HG02943 (cell line): ENCODE measurements around the gene ZNF341.

Experiments used
- ATAC-seq: cut with Tn5 transposase; IDR thresholded peaks from one replicate; pipeline ENCODE4 v1.9.1; 2021; ENCODE audit warnings: mild to moderate bottlenecking, low read depth, moderate library complexity; ENCODE audit not compliant: unreplicated experiment

Gene ZNF341

GRCh38 chr20:33701629-33702450 is 30.0 kb upstream of the ZNF341 start:
- no peak for ATAC-seq

- no peak for ATAC-seq
Observed at GRCh38 chr20:33702861-33703260, 28.9 kb upstream of the ZNF341 start.

DNA sequence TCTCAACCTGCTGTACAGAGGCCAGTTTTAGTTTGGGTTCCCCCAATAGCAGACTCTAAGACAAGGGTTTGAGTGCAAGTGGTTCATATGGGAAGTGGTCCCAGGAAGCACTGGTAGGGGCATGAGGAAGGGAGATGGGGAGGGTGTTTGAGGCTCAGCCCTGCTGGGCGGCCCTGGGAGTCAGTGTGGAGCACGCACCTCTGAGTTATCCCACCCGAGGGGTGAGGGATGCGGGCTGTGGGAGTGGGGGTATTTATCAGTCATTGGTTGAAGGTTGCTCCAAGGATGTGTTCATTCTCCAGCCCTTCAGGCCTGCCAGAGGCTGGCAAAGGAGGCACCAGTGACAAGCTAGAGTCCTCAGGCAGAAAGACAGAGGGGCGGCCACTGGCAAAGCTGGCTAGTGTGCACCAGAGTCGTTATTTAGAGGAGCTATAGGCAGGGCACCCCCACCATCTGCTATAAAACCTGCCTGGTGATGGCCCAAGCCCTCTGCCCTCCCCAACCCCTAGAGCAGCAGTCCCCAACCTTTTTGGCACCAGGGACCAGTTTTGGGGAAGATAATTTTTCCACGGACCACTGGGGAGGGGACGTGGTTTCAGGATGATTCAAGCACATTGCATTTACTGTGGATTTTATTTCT is 28.2 kb upstream of the ZNF341 start:
- ATAC-seq: no peak

GRCh38 chr20:33704197-33704924 is 27.4 kb upstream of the ZNF341 start:
- no peak for ATAC-seq

- no peak for ATAC-seq
Observed at GRCh38 chr20:33707668-33708067, 24.1 kb upstream of the ZNF341 start.

DNA sequence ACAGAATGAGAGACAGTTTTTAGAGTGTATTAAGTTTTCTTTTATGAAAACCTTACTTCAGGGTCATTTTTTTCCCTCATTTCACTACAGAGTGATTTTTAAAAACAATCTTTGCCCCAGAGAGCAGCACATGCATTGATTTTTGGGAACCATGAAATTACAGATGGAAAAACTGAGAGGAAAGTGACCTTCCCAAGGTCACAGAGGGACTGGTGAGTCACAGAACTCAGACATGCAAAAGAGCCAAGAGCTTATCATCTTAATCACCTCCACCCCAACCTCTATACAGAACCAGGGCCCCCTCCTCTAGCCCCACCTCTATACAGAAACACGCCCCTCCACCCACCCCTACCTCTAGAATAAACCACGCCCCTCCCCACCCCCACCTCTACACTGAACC is 22.4 kb upstream of the ZNF341 start:
- no peak for ATAC-seq

DNA sequence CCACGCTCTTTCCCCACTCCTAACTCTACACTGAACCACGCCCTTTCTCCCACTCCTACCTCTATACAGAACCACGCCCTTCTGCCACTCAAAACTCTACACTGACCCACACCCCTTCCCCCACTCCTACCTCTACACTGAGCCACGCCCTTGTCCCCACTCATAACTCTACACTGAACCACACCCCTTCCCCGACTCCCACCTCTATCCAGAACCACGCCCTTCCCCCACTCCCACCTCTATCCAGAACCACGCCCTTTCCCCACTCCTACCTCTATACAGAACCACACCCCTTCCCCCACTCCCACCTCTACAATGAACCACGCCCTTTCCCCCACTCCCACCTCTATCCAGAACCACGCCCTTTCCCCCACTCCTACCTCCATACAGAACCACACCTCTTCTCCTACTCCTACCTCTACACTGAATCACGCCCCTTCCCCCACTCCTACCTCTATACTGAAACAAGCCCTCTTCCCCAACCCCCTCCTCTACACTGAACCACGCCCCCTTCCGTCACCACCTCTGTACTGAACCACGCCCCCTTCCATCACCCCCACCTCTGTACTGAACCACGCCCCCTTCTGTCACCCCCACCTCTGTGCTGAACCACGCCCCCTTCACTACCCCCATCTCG is 21.8 kb upstream of the ZNF341 start:
- no peak for ATAC-seq

DNA sequence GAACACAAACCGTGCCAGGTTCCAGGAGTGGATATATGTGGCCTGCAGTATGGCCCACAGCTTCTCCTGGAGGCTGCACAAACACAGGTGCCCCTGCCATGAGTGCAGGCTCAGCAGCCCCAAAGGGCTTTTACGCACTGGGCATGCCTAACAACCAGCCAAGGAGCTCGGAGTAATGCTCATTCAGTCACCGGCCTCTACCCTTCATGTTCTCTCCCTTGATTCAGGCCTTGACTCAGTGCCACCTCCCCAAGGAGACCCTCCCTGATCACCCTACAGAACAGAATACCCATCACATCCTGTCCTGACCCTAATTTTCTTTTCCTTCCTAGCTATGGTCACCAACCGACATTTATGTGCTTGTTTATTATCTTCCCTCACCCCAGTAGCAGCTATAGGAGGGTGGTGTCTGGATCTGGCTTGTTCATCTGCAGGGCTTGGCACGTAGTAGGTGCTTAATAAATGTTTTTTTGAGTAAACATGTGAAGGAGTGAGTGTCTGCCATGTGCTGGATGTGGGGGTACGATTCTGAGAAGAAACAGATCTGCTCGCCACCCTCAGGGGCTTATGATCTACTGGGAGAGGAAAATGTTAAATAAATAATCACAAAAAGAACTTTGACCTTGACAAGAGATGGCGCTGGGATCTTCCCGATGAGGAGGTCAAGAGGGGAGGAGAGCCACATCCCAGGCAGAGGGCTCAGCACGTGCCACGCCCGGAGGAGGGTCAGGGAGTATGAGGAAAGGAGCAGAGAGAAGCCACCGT is 20.9 kb upstream of the ZNF341 start:
- no peak for ATAC-seq

DNA sequence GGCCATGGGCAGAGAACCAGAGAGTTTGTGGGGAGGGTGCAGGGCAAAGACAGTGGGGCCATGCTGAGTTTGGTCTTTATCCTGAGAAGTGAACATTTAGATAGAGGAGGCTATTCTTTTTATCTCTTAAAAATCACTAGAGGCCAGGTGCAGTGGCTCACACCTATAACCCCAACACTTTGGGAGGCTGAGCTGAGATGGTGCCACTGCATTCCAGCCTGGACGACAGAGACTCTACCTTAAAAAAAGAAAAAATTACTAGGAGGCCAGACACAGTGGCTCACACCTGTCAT is 20.4 kb upstream of the ZNF341 start:
- ATAC-seq: no peak

GRCh38 chr20:33713865-33714367 is 17.9 kb upstream of the ZNF341 start:
- ATAC-seq: no peak

DNA sequence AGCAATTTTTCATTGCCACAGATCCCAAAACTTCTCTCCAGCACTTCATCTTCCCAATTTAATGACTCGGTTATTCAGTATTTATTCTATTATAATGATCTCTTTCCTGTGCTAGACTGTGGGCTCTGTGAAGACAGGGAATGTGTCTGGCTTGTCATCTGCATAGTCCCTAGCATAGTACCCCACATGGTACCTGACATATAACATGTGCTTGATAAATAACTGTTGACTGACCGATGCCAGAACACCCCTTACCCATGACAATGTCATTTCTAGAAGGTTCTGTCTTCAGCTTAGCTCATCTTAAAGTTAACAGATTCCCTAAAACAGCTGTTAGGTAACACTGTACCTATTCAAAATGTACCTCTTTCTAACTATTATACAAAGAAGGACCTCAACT is 15.3 kb upstream of the ZNF341 start:
- ATAC-seq: no peak

DNA sequence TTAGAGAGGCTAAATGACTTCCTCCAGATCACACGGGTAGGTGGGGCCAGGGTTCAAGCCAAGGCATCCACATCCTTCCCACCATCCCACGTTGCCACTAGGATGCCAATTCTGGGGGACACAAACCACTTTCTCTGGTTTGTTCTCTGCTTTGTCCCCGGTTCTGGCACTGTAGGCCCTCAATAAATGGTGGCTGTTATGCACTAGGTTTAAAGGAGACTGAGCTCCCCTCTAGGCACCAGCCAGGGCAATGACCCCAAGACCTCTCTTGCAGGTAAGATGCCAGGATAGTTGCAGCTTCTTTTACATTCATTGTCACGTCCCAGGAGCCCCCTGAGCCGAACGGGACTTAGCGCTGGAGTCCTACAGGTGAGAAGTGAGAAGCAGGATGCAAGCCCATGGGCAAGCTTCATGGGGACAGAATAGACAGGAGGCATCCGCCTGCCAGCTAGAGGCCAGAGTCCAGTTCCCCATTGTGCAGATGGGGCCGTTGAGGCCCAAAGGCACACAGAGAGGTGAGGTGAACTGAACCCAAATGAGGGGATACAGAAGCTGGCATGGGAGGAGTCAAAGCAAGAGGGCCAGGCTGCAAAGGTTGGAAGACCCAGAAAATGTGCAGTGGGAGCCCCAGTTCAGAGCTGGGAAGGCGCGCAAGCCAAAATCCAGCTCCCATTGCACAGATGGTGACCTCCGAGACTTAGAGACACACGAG is 12.4 kb upstream of the ZNF341 start:
- ATAC-seq: no peak

DNA sequence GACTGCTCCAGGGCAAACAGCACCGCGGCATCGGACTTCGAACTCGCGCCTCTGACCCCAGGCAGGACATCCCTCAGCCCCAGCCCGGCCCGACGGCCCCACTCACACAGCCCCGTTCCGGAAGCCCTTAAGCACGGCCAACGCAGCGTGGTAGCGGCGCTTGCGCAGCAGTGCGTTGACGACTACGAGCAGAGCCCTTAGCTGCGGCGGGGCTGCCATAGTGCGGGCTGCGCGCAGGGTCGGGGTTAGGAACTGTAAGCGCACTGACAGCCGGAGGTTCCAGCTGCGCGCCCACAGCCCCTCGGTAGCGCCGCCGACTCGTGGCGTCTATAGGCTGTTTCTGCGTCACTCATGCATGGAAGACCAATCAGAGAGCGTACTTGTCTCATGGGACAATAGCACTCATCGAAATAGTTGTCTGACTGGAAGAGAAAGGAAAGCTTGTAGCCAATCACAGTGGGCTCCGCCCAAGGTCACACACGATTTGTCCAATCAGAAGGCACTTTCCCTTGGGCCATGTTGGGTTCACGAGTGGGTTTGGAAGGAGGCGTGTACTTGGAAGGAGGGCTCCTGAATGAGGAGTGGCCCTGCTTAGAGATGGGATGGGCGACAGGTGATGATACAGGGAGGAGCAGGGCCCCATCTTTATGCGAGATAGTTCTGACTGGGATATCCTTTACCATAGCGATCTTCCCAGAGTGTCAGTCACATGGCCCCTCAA is 11.6 kb upstream of the ZNF341 start, which contains the start of gene PXMP4:
TSS of gene PXMP4 (minus strand) at position 322 of the 721 bp plus-strand sequence. CDS start at position 219, 103 bp downstream.
- peak; percentile 97 for ATAC-seq

DNA sequence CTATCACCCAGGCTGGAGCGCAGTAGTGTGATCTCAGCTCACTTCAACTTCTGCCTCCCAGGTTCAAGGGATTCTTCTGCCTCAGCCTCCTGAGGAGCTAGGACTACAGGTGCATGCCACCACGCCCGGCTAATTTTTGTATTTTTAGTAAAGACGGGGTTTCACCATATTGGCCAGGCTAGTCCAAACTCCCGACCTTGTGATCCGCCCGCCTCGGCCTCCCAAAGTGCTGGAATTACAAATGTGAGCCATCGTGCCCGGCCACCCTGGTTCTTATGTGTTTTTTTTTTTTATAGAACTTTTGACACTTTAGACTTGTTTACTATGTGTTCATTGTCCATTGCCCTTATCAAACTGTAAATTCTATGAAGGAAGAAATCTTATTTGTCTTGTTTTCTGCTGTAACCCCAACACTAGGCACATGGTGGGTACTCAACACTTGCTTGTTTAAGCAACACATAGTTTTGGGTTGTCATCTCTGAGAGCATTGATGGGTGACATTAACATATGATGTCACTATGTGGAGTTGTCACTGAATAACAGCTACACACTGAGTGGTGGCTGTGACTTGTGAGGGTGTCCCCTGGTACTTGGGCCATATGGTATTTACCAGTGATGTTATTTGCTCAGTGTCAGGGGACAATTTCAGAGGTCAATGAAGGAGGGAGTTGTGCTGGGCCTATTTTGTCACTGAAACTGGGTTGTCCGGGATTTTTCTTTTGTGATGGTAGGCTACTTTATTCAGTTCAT is 10.2 kb upstream of the ZNF341 start:
- no peak for ATAC-seq

- ATAC-seq: no peak
Observed at GRCh38 chr20:33724439-33725094, 7.2 kb upstream of the ZNF341 start.

DNA sequence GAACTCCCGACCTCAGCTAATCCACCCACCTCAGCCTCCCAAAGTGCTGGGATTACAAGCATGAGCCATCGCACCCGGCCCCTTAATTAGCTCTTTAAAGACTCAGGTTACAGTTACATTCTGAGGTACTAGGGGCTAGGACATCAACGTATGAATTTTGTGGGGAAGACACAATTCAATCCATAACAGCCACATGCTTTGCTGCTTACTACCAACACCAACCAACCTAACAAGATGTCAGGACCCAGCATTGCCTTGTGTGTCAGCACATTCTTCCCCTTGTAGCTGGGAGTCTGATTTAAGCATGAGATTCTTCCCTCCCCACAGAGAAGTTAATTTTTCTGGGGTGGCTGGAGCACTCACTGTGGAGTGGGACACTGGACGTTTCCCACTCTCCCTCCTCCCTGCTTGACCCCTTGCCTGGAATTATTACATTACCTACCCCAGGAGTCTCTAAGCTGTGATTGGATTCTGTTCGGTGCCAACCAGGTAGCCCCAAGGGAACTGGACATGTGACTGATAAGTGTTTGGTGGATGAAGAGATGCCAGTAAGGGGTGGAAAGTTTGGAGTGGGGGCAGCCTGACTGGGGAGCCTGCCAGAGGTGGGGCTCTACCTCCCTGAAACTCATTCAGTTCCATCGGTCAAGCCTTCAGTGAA is 6.1 kb upstream of the ZNF341 start:
- no peak for ATAC-seq

DNA sequence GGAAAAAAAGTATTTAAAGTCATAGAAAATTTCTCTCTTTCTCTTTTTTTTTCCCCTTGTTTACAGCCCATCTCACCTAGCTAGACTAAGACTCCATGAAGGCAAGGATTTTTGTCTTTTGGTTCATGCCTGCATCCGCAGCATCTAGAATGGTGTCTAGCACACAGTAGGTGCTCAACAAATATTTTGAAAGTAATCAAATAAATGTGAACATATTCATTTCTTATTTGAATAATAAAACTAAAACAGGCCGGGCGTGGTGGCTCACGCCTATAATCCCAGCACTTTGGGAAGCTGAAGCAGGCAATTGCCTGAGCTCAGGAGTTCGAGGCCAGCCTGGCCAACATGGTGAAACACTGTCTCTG is 4.7 kb upstream of the ZNF341 start:
- no peak for ATAC-seq
